Colonic mucosa (tissue), 4 donors: ENCODE measurements around the gene GNAL. TPM values are rescaled to one million over a fixed set of nuclear protein-coding genes. Genes with fewer than 3 reads are reported as not detected.
"Not testable (repeated sequence)": the region's sequence is repeated elsewhere in the genome, so short reads cannot be mapped to it uniquely, and the experiment has no call there.

Source experiments
- DNase-seq: peaks from one replicate; pipeline ENCODE4 v3.0.0-alpha.2; 2020
- H3K27ac ChIP-seq: fragments of 200-600 bp; one replicate; pipeline ENCODE4 v1.8.0; 2021
- H3K27me3 ChIP-seq: fragments of 200-600 bp; one replicate; pipeline ENCODE4 v1.8.0; 2021
- H3K36me3 ChIP-seq: fragments of 200-600 bp; one replicate; pipeline ENCODE4 v1.8.0; 2021
- H3K4me1 ChIP-seq: fragments of 200-600 bp; one replicate; pipeline ENCODE4 v1.8.0; 2021; ENCODE audit warnings: mild to moderate bottlenecking
- H3K4me3 ChIP-seq: fragments of 200-600 bp; one replicate; pipeline ENCODE4 v1.8.0; 2021
- H3K9ac ChIP-seq, 2 donors: one replicate each; pipeline ENCODE4 v1.7.0; 2013; ENCODE audit warnings: control low read depth in 2 of 2, low read depth in 2 of 2, low read length in 2 of 2
- H3K9me3 ChIP-seq: fragments of 200-600 bp; one replicate; pipeline ENCODE4 v1.8.0; 2021
- intact Hi-C: fragments of 100-400 bp; cut with DNase I; formaldehyde crosslinking; loops from one replicate; pipeline ENCODE4 v1.14.1; 2022
- total RNA-seq, 2 donors: library from RNA; stranded (reverse); fragmentation: NEBNext Ultra II Directional in 1 of 2; extraction: Animal tissue kit (Norgen Biotek cat#: 25700) in 1 of 2; gene quantifications; one replicate each; pipeline ENCODE4 v1.2.1, GENCODE V29; 2021
- TF ChIP-seq, protein P1 (sequence below): fragments of 200-600 bp; IDR thresholded peaks from one replicate; pipeline ENCODE4 v1.8.0; 2022; ENCODE audit warnings: antibody characterized with exemption, mild to moderate bottlenecking
- donor health status: healthy.
- donor health status: DM: no; HTN: no; CAD: no.
- donor health status: DM: no; HTN: no; CAD: no.

GNAL gene
- total RNA-seq, result 1 to 10 TPM; 2.0 to 2.6 TPM

- H3K9ac ChIP-seq, result peak within 1 kb of the TSS in 1 of 2 donors; percentile 50
- peaks cover 13% of the 10 kb centered on the region for H3K27me3 ChIP-seq
- H3K4me3 ChIP-seq, result peak within 1 kb of the TSS; percentile 59
- H3K27ac ChIP-seq, result peak within 1 kb of the TSS; percentile 40
- peak; percentile 76 for DNase-seq
- intact Hi-C loops, result no loop called here
- TF ChIP-seq, protein P1, sequence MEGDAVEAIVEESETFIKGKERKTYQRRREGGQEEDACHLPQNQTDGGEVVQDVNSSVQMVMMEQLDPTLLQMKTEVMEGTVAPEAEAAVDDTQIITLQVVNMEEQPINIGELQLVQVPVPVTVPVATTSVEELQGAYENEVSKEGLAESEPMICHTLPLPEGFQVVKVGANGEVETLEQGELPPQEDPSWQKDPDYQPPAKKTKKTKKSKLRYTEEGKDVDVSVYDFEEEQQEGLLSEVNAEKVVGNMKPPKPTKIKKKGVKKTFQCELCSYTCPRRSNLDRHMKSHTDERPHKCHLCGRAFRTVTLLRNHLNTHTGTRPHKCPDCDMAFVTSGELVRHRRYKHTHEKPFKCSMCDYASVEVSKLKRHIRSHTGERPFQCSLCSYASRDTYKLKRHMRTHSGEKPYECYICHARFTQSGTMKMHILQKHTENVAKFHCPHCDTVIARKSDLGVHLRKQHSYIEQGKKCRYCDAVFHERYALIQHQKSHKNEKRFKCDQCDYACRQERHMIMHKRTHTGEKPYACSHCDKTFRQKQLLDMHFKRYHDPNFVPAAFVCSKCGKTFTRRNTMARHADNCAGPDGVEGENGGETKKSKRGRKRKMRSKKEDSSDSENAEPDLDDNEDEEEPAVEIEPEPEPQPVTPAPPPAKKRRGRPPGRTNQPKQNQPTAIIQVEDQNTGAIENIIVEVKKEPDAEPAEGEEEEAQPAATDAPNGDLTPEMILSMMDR, result no peak
- H3K4me1 ChIP-seq, result peaks cover 3% of the 10 kb centered on the region
- H3K36me3 ChIP-seq, result no peaks in the 10 kb centered on the region
- H3K9me3 ChIP-seq, result no peaks in the 10 kb centered on the region
Observed at GRCh38 chr18:11688972-11689668, at the start of gene GNAL. Gene GNAL, plus strand, starts transcription at chr18:11689264. Its CDS starts 300 bp downstream, at chr18:11689564.

DNA sequence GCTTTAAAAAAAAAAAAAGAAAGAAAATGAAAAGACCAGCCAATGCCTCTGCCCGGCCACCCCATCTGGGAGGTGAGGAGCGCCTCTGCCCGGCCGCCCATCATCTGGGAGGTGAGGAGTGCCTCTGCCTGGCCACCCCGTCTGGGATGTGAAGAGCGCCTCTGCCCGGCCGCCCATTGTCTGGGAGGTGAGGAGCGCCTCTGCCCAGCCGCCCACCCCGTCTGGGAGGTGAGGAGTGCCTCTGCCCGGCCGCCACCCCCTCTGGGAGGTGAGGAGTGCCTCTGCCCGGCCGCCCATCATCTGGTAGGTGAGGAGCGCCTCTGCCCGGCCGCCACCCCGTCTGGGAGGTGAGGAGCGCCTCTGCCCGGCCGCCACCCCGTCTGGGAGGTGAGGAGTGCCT, 41.8 kb upstream of the GNAL start:
- H3K36me3 ChIP-seq, H3K4me3 ChIP-seq, H3K9ac ChIP-seq, H3K9me3 ChIP-seq, H3K27me3 ChIP-seq, intact Hi-C loops, H3K4me1 ChIP-seq, H3K27ac ChIP-seq, DNase-seq: not testable (repeated sequence)

DNA sequence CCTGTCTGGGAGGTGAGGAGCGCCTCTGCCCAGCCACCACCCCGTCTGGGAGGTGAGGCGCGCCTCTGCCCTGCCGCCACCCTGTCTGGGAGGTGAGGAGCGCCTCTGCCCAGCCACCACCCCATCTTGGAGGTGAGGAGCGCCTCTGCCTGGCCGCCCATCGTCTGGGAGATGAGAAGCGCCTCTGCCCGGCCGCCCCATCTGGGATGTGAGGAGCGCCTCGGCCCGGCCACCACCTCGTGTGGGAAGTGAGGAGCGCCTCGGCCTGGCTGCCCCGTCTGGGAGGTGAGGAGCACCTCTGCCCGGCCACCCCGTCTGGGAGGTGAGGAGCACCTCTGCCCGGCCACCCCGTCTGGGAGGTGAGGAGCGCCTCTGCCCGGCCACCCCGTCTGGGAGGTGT, 41.3 kb upstream of the GNAL start:
- H3K27me3 ChIP-seq, H3K27ac ChIP-seq, H3K4me1 ChIP-seq, intact Hi-C loops, H3K36me3 ChIP-seq, H3K9me3 ChIP-seq, DNase-seq, H3K4me3 ChIP-seq, H3K9ac ChIP-seq: not testable (repeated sequence)

DNA sequence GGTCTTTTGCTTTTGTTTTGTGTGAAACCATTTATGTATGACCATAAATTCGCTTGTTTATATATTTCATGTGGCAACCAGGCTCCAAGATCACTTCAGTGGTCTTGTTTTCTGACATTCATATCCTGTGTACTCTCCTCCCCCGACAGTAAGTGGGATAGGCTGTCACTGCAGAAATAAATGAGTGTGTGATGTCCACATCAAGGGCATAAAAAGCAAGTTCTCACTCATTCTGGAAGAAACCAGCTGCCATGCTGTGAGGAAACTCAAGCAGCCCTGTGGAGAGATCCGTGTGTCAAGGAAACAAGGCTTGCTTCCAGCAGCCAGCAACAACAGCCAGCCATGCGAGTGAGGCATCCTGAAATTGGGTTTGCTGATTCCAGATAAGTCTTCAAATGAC, 39.2 kb upstream of the GNAL start:
- DNase-seq, result no peak
- no peaks in the 10 kb centered on the region for H3K9me3 ChIP-seq
- H3K36me3 ChIP-seq, result no peaks in the 10 kb centered on the region
- TF ChIP-seq, protein P1, result no peak
- H3K27ac ChIP-seq, result no peak overlapping the region
- H3K4me1 ChIP-seq, result no peaks in the 10 kb centered on the region
- H3K27me3 ChIP-seq, result no peaks in the 10 kb centered on the region
- H3K9ac ChIP-seq, result no peak overlapping the region
- H3K4me3 ChIP-seq, result no peak overlapping the region
- intact Hi-C loops, result loop anchor here (10.0 kb wide), 1 partner anchor 75 kb away; no protein-coding TSS in a partner anchor

GRCh38 chr18:11651899-11652298, 37.2 kb upstream of the GNAL start:
- TF ChIP-seq, protein P1, result no peak
- Histone ChIP-seq H3K27me3 (no peaks in the 10 kb centered on the region), H3K4me1 (no peaks in the 10 kb centered on the region), H3K9me3 (no peaks in the 10 kb centered on the region), H3K27ac (no peak overlapping the region), H3K36me3 (no peaks in the 10 kb centered on the region), H3K9ac (no peak overlapping the region), H3K4me3 (no peak overlapping the region)
- no peak for DNase-seq
- intact Hi-C loops, result loop anchor here (10.0 kb wide), 1 partner anchor 73 kb away; no protein-coding TSS in a partner anchor

DNA sequence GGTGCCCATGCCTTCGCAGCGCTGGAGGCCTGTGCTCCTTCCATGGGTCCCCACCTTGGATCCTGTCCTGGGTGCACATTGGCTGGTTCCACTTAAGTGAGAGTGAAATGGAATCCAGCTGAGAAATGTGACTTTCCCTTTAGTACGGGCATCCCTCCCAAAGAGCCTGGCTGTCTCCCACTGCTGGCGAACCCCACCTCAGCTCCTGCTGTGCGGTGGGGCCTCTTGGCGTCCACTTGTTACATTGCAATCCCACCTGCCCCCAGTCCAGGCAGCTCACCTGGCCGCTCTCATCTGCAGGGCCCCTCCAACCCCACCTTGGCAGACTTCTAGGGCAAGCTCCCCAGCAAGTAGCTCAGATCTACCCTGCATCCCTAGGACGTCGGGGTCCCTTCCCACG, 35.5 kb upstream of the GNAL start:
- H3K27me3 ChIP-seq, result no peaks in the 10 kb centered on the region
- TF ChIP-seq, protein P1, result no peak
- no peaks in the 10 kb centered on the region for H3K36me3 ChIP-seq
- H3K9me3 ChIP-seq, result no peaks in the 10 kb centered on the region
- DNase-seq, result no peak
- no peaks in the 10 kb centered on the region for H3K4me1 ChIP-seq
- H3K27ac ChIP-seq, result no peak overlapping the region
- H3K9ac ChIP-seq, result no peak overlapping the region
- H3K4me3 ChIP-seq, result no peak overlapping the region
- intact Hi-C loops, result loop anchor here (10.0 kb wide), 1 partner anchor 71 kb away; no protein-coding TSS in a partner anchor
